HS-27A (cell line): ENCODE measurements around the gene AGPAT3.
"Not testable (repeated sequence)": the region's sequence is repeated elsewhere in the genome, so short reads cannot be mapped to it uniquely, and the experiment has no call there.

Experiments
- DNase-seq: peaks from one replicate; pipeline ENCODE4 v3.0.0-alpha.2; 2012; ENCODE audit warnings: low read depth, missing footprints

Gene AGPAT3

DNA sequence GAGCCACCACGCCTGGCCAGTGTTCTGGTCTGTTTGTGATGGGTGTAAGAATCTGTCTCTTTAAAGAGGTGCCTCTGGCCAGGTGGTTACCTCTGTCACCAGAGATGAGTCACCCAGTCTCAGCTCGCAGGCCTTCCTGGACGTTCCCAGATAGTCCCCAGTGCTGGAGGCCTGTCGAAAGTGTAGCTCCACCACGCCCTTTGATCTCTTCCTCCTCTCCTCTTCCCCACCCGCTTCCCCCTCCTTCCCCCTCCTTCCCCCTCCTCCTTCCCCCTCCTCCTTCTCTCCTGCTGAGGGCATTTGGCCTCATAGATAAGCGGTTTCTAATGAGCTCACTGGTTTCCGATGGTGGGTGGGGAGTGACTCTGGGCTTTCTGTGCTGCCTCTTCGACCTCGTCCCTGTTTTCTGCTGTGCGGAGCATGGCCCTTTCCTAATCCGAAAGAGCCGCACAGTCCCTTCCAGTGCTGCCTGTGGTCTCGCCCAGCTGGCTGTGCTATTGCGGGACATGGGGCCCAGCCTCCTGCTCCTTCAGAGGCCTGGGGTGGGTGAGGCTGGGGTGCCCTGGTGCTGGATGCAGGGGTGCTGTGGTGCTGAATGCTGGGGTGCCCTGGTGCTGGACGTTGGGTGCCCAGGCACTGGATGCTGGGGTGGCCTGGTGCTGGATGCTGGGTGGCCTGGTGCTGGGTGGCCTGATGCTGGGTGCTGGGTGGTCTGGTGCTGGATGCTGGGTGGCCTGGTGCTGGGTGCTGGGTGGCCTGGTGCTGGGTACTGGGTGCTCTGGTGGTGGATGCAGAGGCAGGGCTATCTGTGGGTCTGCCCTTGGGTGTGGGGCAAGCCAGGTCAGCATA lies 19.2 kb downstream of the AGPAT3 start:
- DNase-seq: no peak

DNA sequence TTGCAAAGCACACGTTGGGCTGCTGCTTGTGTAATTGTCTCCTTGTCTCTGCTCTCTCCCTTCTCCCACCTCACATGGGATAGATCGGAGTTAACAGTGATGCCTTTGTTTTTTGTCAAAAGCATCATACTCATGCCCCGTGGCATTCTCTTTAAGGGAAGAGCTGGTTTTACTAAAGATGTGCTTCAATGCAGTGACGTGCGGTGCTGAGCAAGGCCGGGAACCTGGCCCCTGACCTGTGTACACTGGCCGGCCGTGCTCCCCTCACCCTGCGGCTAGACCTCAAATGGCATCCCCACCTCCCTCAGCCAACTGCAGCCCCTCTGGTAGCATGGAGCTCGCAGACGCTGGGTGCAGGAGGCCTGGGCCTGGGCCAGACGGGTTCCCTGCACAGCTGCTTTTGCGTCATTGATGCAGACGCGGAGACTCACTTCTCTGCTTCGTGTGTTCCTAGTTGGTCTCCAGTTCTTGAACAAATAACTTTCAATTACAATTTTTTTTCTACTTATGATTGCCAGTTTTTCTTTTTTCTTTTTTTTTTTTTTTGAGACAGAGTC lies 19.9 kb downstream of the AGPAT3 start:
- DNase-seq: no peak

DNA sequence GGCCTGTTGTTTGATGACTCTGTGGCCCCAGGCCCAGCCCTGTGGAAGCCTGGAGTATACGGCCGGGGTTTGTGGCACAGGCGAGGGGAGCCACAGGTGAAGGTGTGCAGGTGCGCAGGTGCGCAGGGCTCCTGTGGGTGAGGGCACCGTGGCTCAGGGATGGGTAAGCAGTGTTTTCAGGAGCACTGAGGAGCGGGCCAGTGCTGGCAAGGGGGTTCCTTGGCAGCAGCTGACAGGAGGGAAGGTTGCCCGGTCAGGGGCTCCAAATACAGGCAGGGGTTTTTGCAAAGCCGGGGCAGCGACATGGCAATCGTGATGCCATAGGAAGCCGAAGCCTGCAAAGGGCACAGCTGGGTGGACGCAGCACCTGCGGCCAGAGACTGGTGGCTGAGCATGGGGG lies 20.7 kb downstream of the AGPAT3 start:
- DNase-seq: no peak

DNA sequence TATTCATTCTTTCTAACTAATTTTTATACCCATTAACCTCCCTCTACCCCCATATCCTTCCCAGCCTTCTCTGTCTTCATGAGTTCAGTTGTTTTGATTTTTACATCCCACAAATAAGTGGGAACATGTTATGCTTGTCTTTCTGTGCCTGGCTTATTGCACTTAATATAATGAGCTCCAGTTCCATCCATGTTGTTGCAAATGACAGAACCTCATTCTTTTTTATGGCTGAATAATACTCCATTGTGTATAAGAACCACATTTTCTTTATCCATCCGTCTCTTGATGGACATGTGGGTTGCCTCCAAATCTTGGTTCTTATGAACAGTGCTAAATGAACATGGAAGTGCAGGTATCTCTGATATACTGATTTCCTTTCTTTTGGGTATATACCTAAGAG lies 21.5 kb downstream of the AGPAT3 start:
- no peak for DNase-seq

DNA sequence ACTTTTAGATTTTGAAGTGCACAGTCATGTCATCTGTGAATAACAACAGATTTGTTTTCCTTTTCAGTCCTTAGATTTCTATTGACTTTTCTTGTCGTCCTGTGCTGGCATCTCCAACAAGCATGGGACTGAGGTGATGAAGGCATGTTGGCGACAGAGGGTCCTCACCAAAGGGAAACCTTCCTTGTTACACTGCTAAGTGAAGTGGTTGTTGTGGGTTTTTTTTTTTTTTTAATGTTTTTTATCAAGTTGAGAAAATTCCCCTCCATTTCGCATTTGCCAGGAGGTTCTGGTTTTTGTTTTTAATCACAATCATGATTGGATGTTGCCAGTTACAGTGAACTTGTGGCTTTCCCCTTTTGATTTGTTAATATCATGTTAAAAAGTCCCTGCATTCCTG lies 24.0 kb downstream of the AGPAT3 start:
- no peak for DNase-seq

DNA sequence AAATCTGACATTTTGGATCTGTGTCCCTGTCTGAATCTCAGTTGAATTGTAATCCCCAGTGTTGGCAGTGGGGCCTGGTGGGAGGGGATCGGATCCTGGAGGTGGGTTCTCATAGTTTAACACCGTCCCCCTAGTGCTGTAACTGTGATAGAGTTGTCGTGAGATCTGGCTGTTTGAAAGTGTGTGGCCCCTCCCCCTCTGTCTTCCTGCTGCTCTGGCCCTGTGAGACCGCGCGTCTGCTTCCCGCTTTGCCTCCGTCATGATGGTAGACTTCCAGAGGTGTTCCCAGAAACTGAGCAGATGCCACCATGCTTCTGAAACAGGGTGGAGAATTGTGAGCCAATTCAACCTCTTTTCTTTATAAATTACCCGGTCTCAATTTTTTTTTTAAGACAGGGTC lies 25.0 kb downstream of the AGPAT3 start:
- DNase-seq: no peak

DNA sequence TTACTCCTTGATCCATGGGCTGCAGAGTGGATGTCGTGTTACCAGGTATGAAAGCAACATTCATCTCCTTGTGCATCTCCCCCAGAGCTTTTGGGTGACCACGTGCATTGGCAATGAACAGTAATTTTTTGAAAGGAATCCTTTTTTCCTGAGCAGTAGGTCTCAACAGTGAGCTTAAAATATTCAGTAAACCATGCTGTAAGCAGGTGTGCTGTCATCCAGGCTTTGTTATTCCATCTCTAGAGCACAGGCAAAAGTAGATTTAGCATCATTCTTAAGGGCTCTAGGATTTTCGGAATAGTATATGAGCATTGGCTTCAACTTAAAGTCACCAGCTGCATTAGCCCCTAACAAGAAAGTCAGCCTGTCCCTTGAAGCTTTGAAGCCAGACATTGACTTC lies 27.3 kb downstream of the AGPAT3 start:
- no peak for DNase-seq

DNA sequence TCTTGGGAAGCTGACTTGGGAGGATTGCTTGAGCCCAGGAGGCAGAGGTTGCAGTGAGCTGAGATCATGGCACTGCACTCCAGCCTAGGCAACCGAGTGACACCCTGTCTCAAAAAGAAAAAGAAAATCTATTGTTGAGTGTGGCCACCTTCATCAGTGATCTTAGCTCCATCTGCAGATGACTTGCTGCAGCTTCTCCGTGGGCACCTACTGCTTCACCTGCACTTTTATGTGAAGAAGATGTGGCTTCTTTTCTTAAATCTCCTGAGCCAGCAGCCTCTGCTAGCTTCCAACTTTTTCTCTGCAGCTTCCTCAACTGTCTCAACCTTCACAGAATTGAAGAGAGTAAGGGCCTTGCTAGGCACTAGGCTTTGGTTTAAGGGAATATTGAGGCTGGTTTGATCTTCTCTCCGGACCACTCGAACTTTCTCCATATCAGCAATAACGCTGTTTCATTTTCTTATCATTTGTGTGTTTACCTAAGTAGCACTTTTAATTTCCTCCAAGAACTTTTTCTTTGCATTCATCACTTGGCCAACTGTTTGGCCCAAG lies 28.0 kb downstream of the AGPAT3 start:
- no peak for DNase-seq

DNA sequence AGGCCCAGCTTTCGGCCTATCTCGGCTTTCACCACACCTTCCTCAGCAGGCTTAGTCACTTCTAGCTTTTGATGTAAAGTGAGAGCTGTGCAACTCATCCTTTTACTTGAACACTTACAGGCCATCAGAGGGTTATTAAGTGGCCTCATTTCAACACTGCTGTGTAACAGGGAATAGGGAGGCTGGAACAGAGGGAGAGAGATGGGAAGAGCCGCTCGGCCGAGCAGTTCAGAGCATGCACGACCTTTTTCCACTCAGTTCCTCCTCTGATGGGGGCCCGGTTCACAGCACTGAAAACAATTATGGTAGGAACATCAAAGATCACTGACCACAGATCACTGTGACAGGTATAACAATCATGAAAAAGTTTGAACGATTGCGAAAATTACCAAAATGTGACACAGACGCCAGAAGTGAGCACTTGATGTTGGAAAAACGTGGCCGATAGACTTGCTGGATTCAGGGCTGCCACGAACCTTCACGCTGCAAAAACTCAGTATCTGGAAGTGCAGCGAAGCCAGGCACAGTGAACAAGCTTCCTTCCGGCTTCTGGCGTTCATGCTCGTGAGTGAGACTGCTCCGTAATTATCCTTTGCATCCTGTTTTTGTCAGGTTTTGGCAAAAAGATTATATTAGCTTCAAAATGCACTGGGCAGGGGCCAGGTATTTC lies 28.6 kb downstream of the AGPAT3 start:
- DNase-seq: no peak

DNA sequence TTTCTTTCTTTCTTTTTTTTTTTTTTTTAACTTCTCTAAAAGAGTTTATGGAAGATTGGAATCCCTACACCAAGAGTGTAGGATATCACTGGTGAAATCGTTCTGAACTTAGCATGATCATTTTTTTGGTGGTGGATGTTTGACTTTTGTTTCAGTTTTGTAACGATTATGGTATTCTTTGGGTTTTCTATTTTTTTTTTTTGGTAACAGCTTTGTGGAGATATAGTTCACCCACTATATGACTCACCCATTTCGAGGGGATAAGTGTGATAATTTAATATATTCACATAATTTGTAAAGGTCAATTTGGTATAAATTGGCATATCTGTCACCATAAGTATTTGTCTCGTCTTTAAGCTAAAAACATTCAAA lies 29.2 kb downstream of the AGPAT3 start:
- no peak for DNase-seq

DNA sequence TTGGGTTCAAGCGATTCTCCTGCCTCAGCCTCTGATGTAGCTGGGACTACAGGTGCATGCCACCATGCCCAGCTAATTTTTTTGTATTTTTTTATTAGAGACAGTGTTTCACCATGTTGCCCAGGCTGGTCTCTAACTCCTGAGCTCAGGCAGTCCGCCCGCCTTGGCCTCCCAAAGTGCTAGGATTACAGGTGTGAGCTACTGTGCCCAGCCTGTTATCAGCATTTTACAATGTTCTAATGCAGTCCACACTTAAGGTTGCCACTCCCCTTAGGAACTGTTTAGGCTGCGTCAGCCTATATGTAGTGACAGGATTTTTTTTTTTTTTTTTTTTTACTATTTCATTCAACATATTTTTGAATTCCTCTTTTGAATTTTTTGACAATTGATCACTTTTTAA lies 30.2 kb downstream of the AGPAT3 start:
- DNase-seq: no peak

DNA sequence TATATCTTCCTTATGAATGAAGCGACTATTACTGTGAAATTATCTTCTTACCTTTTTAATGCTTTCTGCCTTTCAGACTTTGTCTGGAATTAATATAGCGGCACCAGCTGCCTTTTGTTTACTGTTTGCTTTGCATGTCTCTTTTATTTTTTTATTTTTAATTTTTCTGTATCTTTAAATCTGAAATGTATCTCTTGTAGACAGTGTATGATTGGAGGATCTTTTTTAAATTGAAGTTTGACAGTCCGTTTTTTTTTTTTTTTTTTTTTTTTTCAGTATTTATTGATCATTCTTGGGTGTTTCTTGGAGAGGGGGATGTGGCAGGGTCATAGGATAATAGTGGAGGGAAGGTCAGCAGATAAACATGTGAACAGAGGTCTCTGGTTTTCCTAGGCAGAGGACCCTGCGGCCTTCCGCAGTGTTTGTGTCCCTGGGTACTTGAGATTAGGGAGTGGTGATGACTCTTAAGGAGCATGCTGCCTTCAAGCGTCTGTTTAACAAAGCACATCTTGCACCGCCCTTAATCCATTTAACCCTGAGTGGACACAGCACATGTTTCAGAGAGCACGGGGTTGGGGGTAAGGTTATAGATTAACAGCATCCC lies 31.8 kb downstream of the AGPAT3 start:
- DNase-seq: not testable (repeated sequence)

DNA sequence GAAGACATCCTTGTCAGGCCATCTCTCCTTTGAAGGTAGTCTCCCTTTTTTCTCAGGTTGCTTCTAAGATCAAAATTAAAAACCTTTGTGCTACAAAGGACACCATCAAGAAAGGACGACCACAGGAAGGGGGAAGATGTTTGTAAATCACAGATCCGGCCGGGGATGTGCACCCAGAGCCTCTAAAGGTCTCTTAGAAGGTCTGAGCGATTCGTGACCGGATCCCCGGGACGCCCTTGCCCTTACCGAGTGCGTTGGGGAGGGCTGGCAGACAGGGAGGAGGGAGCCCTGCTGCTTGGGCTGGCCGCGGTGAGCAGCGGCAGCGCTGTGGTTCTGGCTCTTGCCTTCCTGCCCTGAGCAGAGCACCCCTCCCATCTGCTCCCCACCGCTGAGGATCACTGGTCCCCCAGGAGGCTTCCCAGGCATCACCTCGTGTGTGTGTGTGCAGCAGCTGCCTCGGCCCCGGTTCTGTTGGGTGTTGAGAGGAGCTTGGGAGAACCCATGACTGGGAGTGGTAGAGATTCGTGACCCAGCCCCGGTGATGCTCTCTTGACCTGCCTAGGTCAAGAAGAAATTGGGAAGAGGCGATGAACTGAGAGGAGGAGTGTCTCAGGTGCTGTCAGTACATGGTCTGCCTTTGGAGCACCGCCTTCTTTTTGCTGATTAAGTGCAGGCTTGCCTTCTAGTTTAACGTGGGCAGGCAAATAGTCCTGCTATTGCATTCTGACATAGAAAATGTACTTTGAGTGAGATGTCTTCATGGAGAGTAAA lies 34.5 kb downstream of the AGPAT3 start:
- no peak for DNase-seq

DNA sequence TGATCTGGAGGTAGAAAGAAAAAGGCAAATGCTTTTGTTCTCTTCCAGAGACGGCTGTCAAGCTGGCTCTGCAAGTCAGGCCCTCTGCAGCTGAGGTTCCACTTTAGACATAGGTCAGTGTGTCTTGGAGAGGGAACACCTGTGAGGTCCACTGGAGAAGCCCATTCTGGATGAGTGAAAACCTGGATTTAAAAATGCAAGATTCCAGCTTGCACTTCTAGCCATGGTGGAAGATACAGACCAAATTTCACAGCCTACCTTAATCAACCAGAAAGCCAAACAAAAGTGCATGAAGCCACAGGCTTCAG lies 35.0 kb downstream of the AGPAT3 start:
- DNase-seq: no peak

DNA sequence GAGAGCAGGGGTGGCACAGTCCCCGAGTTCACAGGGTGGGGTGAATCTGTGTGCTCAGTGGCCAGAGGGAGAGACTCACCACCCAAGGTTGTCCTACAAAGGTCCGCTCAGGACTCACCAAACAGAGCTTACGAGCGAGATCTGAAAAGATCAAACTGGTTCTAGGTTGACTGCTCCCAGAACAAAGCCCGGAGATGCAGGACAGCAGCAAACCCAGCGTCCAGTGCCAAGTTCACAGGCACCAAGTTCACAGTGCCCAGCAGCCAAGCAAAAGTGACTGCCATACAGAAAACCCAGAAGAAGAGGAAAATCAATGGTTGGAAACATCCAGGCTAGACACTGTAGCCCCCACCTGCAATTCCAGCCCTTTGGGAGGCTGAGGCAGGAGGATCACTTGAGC lies 35.7 kb downstream of the AGPAT3 start:
- no peak for DNase-seq

DNA sequence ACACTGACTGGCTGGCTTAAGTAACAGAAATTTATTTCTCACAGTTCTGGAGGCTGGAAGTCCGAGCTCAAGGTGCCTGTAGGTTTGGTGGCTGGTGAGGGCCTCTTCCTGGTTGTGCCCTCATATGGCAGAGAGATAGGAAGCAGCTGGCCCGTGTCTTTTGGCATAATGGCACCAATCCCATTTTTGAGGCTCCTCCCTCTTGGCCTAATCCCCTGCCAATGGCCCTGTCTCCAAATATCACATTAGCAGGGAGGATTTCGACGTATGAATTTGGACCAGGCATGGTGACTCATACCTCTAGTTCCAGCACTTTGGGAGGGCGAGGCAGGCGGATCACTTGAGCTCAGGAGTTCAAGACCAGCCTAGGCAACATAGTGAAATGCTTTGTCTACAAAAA lies 37.4 kb downstream of the AGPAT3 start:
- DNase-seq: no peak

DNA sequence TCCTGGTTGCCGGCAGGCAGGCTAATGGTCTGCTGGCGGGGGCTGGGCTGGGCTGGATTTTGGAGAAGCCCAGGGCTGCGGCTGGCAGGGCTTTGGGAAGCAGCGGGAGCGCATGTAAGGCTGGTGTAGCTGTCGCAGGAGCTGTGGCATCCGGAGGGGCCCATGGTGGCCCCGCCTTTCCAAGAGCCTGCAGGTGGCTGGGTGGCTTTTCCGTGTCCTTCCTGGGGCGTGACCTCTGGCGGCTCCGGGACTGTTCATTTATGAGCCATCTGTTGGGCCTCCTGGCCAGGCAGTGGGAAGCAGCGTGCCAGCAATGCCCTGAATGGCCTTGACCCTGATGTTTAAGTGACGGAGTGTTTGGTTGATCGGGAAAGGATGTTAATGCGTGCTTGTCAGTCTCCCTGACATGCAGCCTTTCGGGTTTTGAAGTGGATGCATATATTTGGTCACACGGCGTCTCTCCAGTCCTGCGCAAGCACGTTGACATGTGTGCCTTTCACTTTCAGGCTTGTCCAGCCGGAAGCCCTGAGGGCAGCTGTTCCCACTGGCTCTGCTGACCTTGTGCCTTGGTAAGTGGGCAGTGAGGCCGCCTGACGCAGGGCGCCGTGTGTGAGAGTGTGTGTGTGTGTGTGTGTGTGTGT lies 38.5 kb downstream of the AGPAT3 start:
- DNase-seq: no peak

DNA sequence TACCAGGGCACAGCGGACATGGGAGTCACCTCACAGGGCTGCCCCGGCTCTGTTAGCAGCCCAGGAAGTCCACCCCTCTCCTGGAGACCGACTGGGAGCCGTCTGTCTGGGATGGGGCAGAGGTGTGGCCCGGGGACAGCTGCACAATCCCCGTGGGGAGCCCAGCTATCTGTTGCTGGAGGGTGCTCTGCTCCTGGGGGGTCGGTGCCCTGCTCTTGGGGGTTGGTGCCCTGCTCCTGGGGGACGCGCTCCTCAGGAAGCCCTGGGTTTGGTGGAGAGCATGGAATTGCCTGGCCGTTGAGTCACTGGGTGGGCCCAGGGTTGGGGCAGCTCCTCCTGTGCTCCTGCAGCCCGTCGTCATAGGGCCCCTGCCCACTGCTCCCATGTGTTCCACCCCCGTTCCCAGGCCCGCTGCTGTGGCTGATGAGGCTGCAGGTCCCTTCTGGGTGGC lies 39.3 kb downstream of the AGPAT3 start:
- no peak for DNase-seq

DNA sequence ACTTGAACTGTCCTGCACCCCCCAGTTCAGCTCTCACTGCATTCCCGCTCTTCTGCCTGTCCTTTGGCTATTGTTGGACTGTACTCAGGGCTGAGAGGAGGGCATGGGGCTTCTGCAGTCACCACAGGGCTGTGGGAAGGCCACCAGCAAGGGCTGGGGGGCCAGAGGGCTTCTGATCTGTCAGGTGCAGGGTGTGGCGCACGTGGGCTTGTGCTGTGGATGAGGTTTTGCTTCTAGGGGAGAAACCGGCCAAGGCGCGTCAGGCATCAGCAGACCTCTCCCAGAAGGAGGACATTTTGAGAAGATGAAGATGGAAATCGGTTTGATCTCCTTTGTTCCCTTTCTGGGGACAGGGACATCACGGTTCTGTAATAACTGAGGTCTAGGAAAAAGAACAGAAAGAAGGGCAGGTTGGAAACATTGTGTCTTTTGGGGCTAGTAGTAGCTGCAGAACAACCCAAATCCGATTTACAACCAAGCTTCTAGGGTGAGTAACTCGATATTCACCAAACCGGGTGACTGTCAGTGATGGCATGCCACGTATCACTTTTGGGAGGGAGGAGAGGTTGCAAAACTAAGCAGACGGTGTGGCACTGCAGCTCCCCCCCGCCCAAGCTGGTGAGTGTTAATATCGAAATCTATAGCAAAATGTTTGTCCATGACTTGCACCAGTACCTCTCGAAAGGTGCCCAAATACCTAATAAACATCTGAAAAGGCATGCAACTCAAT lies 40.9 kb downstream of the AGPAT3 start:
- no peak for DNase-seq

DNA sequence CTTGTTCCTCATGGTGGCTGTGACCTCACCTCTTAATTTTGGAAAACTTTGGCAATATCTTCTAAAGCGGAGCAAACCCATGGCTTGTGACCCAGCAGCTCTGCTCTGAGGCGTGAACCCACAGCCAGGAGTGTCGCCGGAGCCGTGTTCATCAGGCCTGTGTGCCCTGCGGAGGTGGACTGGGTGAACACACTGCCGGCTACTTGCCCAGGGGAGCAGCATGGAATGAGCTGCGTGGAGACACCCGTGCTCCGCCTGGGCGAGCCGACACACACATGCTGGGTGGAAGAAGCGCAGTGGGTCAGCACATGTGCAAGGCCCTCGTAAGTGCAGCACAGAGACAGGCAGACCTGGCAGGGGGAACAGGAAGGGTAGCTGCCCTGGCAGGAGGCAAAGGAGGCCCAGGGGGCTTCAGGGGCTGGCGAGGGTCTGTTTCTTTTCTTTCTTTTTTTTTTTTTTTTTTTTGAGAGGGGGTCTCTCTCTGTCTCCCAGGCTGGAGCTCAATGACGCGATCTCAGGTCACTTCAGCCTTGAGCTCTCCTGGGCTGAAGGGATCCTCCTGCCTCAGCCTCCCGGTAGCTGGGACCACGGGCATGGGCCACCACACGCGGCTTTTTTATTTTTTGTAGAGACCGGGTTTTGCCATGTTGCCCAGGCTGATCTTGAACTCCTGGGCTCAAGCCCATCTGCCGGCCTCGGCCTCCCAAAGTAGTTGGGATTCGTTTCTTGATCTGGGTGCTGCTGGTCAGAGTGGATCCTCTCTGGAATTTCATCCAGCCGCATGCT lies 41.8 kb downstream of the AGPAT3 start:
- no peak for DNase-seq
